GM18868 (cell line): ENCODE results near the gene LYSET.
"Not testable (repeated sequence)": the region's sequence is repeated elsewhere in the genome, so short reads cannot be mapped to it uniquely, and the experiment has no call there.

Experiments used
- ATAC-seq: cut with Tn5 transposase; IDR thresholded peaks from one replicate; pipeline ENCODE4 v1.9.1; 2021; ENCODE audit warnings: mild to moderate bottlenecking, moderate library complexity; ENCODE audit not compliant: unreplicated experiment

Gene LYSET

DNA sequence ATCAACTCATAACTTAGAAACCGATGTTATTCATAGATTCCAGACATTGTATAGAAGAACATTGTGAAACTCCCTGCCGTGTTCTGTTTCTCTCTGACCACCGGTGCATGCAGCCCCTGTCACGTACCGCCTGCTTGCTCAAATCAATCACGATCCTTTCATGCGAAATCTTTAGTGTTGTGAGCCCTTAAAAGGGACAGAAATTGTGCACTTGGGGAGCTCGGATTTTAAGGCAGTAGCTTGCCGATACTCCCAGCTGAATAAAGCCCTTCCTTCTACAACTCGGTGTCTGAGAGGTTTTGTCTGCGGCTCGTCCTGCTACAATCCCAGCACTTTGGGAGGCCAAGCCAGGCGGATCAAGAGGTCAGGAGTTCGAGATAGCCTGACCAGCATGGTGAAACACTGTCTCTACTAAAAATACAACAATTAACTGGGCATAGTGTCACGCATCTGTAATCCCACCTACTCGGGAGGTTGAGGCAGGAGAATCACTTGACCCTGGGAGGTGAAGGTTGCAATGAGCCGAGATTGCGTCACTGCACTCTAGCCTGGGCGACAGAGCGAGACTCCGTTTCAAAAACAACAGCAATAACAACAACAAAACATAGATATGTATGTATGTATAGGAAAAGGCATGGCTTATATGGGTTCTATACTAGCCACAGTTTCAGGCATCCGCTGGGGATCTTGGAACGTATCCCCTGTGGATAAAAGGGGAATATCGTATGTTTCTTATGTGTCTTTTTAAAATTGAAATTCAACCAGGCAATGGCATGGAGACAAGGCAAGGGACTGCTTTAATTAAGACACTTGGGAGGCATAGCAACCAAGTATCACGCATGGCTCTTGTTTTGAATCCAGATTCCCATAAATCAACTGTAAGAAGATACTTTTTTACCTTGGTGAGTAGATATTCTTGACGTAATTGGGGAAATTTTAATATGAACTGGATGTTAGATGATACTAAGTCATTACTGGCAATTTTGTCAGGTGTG is 19.5 kb upstream of the LYSET start:
- not testable (repeated sequence) for ATAC-seq

DNA sequence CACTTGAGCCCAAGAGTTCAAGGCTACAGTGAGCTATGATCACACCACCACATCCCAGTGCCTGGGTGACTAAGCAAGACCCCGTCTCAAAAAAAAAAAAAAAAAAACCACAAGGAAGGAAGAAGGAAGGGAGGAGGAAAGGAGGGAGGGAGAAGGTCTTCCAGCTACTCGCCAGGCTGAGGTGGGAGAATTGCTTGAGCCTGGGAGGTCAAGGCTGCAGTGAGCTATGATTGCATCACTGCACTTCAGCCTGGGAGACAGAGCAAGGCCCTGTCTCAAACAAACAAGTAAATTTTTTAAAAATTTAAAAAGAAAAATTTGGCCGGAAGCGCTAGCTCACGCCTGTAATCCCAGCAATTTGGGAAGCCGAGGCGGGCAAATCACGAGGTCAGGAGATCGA is 16.5 kb upstream of the LYSET start:
- ATAC-seq, result not testable (repeated sequence)

DNA sequence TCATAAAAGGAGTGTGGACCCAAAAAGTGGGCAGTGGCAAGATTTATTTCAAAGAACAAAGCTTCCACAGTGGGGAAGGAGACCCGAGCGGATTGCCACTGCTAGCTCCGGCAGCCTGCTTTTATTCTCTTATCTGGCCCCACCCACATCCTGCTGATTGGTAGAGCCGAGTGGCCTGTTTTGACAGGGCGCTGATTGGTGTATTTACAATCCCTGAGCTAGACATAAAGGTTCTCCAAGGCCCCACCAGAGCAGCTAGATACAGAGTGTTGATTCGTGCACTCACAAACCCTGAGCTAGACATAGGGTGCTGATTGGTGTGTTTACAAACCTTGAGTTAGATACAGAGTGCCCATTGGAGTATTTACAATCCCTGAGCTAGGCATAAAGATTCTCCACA is 15.5 kb upstream of the LYSET start:
- not testable (repeated sequence) for ATAC-seq

DNA sequence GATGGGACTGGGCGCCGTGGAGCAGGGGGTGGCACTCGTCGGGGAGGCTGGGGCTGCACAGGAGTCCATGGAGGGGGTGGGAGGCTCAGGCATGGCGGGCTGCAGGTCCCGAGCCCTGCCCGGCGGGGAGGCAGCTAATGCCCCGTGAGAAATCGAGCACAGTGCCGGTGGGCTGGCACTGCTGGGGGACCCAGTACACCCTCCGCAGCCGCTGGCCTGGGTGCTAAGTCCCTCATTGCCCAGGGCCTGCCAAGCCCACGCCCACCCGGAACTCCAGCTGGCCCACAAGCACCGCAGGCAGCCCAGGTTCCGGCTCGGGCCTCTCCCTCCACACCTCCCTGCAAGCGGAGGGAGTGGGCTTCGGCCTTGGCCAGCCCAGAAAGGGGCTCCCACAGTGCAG is 15.0 kb upstream of the LYSET start:
- ATAC-seq, result not testable (repeated sequence)

DNA sequence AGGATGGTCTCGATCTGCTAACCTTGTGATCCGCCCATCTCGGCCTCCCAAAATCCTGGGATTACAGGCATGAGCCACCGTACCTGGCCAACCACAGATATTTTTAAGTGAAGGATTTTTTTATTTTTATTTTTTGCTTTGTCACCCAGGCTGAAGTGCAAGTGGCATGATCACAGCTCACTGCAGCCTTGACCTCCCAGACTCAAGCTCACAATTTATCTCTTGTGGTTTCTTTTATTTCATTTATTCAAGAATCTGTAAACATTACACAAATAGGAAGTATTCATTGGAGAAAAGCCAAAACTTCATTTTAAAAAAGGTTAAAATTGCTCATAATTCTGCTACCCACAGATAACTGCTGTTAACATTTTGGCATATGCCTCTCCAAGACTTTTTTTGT is 13.7 kb upstream of the LYSET start:
- ATAC-seq, result no peak

DNA sequence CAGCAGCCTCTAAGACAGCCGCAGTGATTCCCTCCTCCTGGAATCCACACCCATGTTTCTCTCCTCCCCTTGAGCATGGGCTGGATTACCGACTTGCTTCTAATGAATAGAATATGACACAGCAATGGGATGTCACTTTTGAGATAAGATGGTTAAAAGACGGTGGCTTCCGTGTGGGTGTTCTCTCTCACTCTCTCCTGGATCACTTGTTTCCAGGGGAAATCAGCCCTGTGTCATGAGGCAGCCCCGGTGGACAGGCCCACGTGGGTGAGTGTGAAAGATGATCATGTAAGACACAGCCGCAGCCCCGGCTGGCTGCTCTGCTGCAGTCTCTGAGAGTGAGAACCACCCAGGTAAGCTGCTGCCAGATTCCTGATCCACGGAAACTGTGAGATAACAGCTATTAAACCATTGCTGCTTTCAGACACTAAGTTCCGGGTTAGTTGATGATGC is 11.1 kb upstream of the LYSET start:
- no peak for ATAC-seq

DNA sequence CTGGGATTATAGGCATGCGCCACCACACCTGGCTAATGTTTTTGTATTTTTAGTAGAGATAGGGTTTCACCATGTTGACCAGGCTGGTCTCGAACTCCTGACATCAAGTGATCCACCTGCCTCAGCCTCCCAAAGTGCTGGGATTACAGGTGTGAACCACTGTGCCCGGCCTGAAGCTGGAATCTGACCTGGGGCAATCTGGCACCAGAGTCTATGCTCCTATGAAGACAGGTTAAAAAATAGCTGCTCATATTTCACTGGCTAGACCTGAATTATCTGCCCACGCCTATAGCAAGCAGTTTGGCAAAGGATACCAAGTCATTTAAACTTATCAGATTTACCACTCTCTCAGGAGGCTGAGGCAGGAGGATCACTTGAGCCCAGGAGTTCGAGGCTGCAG is 10.4 kb upstream of the LYSET start:
- not testable (repeated sequence) for ATAC-seq

DNA sequence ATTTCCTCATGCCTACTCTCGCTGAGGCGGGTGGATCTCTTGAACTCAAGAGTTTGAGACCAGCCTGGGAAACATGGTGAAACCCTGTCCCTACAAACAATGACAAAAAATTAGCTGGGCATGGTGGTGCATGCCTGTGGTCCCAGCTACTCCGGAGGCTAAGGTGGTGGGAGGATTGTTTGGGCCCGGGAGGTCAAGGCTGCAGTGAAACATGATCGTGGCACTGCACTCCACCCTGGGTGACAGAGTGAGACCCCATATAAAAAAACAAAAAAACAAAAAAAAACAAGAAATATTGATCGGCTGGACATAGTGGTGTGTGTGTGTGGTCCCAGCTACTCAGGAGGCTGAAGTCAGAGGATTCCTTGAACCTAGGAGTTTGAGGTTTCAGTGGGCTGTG is 9.6 kb upstream of the LYSET start:
- no peak for ATAC-seq

DNA sequence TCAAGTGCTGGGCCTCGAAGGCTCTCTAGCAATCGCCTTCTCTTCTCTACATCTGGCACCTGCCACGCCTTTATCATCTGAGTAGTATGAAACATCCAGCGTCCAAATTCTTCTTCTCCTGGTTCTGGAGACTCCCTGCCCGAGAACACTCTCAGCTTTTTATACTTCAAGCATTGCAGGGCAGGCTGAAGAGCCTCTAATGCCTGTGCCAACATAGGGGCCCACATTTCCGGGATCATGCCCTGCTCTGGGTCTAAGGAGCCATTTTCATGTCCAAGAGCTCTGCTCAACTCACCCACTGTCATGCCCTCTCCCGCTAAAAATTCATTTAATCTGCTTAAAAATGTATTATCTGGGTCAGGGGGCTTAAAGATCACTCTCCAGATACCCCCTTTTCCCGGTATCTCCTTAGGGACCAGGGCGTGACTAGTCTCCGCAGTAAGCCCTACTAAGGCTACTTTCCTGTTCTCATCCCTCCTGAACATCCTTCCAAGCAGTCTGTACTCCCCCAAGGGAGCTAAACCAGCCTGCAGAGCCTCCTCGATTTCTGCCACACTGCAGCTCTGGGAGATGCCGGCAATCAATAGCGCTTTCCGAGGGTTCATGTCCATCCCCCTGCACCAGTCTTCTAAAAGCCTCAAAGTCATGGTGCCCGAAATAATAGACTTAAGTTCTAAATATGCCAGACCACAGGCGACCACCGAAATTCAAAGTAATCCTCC is 1.4 kb upstream of the LYSET start:
- ATAC-seq, result no peak

DNA sequence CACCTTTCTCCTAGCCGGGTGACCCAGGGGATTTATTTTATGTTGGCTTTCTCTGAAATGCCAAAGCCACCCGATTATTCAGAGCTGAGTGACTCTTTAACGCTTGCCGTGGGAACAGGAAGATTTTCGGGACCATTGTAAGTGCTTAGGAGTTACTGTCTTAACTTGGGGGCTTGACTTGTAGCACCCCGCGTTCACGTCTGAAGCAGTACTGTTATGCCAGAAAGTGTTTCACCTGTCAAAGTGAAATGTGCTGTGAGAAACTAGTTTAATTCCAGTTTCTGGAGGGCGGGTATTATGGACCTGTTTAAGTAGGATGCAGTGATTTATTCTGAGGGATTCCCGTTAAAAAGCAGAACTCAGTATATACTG is 218 bp downstream of the LYSET start:
- ATAC-seq, result peak; percentile 5

DNA sequence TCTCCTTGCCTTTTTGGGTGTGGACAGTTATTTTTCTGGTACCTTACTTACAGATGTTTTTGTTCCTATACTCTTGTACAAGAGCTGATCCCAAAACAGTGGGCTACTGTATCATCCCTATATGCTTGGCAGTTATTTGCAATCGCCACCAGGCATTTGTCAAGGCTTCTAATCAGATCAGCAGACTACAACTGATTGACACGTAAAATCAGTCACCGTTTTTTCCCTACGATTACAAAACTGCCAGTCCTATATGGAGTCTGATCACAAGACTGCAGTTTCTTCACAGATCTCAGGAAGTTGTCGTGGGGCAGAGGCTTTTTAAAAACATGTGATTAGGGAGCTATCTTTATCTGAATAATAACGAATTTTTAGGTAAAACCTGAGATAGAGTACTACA is 1.3 kb downstream of the LYSET start:
- no peak for ATAC-seq

DNA sequence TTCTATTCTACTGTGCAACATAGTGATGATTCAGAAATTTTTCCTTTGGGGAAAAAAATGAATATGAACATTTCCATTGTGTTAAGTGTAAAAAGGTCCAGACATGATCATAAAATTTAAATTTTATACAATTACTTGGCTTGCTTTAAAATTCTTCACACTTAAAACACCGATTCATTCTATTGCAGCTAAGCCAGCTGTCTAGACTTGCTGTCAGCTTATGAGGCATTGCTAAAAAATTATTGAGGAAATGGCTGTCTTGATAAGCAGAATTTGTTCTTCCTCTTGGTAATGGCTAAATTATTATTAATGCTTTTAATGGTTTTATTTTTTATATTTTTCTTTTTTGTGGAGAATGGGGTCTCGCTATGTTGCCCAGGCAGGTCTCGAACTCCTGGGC is 1.8 kb downstream of the LYSET start:
- no peak for ATAC-seq

DNA sequence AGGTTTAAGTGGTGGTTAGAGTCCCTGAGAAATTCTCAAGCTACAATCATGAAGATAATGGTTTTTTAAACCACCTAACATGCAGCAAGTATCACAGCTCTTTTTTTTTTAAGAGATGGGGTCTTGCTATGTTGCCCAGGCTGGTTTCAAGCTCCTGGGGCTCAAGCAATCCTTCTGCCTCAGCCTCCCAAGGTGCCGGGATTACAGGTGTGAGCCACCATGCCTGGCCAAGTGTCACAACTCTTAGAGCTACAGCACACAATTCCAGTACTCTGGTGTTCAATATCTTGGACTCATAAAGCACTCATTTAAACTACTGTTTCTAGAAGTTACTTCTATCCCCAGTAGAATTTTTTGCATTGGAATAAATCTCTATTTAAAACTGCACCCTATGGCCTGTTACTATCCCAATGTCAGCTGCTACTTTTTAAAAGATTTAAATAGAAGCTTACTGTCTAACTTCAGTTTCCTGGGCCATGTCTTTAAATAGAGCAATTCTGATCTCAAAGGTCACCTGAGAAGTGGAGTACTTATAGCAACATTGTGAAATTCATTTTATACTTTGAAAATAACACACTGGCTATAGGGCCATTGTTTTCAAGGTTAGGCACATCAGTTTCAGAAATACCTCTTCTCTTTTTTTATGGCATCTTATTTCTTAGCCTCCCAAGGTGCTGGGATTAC is 10.3 kb downstream of the LYSET start:
- no peak for ATAC-seq

DNA sequence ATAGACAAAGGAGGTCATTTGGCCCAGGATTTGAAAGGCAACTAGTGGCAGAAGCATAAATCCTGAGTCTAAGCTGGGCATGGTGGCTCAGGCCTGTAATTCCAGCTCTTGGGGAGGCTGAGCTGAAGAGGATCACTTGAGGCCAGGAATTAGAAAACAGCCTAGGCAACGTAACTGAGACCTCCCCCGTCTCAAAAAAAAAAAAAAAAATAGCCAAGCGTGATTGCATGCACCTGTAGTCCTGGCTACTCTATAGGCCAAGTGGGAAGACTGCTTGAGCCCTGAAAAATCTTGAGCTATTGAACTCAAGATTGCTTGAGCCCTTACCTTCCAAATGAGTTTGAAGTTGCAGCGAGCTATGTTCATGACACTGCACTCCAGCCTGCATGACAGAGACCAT is 13.9 kb downstream of the LYSET start:
- ATAC-seq, result no peak

DNA sequence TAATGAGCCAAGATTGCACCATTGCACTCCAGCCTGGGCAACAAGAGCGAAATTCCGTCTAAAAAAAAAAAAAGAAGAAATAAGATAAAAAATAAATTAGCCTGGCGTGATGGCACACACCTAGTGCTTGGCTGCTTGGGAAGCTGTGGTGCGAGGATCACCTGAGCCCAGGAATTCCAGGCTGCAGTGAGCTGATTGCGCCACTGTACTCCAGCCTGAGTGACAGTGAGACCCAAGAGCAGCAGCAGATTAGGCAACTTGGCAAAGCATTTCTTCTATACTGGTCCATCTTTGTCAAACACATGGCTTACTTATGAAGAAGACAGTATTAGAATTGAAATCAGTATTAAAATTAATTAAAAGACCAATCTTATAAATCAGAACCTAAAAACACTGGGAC is 15.4 kb downstream of the LYSET start:
- no peak for ATAC-seq

DNA sequence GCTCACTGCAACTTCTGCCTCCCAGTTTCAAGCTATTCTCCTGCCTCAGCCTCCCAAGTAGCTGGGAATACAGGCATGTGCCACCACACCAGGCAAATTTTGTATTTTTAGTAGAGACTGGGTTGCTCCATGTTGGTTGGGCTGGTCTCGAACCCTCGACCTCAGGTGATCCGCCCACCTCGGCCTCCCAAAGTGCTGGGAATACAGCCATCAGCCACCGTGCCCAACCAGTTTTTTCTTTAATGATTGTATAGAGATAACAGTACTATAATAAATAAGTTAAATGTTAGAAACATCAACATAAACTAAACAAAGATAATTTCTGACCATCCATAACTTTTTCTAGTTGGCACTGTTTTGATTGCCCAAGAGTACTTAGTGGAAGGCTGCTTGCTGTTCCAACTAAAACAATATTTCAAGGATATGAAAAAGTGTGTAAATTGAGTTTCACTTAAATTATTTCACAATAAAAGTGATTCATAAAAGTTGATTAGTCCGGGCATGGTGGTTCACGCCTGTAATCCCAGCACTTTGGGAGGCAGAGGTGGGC is 16.1 kb downstream of the LYSET start:
- no peak for ATAC-seq

DNA sequence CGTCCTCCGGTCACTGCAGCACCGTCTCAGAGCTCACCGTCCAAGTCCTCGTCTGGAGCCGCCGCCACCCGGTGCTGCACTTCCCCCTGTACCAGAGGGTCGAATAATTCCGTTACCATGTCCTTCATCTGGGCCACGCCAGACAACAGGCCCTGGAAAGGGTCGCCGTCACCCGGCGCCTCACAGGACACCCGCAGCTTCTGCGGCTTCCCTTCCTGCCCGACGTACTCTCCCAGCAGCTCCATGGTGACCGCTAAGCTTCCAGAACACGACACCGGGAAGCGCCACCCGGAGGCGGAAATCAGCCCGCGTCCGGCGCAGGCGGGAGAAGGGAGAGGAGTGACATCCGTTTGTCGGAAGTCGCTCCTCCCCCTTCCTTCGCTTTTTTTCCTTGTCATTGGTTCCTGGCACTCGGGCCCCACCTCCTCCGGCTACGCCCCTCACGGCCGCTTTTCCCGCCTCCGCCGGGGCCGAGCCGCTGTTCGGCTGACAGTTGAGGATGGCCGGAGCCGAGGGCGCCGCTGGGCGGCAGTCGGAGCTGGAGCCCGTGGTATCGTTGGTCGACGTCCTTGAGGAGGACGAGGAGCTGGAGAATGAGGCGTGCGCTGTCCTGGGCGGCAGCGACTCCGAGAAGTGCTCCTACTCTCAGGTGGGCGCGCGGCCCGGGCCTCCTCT is 21.8 kb downstream of the LYSET start, which contains the start of the genes GON7 and UBR7:
TSS of gene GON7 (minus strand) at position 273 of the 675 bp plus-strand sequence. CDS start at position 245, 28 bp downstream.
TSS of gene UBR7 (plus strand) at position 464 of the 675 bp plus-strand sequence. CDS start at position 500, 36 bp downstream.
- peak; percentile 82 for ATAC-seq

DNA sequence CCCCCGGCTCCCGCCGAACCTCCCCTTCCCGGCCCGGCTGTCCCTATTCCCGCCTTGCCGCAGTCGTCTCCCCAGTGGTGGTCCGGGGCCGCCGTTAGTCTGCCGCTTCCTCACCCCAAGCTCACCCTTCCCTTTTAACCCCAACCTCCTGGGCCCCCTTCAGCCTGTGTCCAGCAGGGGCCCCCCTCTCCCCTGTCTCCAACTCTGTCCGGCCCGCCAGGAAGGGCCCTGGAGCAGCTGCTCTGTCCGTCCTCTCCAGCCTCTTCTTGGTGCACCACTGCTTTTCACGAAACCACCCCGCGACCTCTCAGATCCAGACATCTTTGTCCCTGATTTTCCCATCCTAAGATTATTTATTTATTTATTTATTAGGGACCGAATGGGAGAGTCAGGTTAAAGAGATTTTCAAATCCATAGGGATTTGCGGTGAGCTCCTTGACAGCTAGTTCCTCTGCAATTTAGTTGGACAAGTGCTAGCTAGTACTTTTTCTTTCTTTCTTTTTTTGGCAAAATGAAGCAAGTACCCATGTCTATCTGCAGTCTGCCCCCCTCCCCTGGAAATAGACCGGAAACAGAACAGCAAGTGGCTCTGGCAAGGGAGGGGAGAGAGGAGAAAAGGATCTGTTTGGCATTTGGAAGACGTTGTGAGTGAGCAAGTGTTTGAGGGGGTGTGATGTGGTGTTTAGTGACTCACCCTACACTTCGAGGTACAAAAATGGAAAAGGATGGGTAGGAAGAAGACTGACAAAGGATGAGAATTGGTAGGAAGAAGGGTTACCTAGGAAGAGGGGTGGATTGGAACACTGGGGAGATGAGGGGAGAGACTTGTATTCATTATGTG is 22.6 kb downstream of the LYSET start:
- ATAC-seq, result peak; percentile 31

DNA sequence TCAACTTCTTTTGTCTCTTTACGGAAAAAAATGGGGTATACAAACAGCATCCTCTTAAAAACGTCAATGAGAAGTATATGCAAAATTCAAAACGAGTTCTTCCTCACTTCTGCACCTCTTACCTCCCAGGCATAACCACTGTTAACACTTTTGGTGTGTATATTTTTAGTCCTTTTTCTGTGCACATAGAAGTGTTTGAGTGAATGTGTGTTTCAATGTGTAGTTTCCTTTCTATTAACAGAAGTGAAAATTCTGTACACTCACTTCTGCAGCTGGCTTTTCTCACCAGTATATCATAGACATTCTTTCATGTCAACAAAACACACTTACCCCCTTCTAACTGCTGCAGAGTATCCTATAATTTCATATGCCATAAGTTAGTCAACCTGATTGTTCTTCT is 27.3 kb downstream of the LYSET start:
- ATAC-seq, result peak; percentile 65
